NB4 (cell line): ENCODE measurements around the gene SDR42E2.

ENCODE experiments used
- DNase-seq: peaks from one replicate; pipeline ENCODE4 v3.0.0; 2010; ENCODE audit warnings: low read depth
- H3K4me3 ChIP-seq: one replicate; pipeline ENCODE4 v1.5.1; 2011; ENCODE audit warnings: mild to moderate bottlenecking, low read depth, low read length, moderate library complexity
- MAX ChIP-seq: IDR thresholded peaks from 2 replicates; pipeline ENCODE4 v1.6.1; 2011; ENCODE audit warnings: low read depth, low read length
- MYC ChIP-seq: IDR thresholded peaks from 2 replicates; pipeline ENCODE4 v1.6.1; 2011; ENCODE audit warnings: low read depth, low read length
- POLR2A ChIP-seq: IDR thresholded peaks from 2 replicates; pipeline ENCODE4 v1.6.1; 2011; ENCODE audit warnings: mild to moderate bottlenecking; ENCODE audit not compliant: insufficient read length; ENCODE audit errors: extremely low read depth
- TF ChIP-seq, protein P1 (sequence below): IDR thresholded peaks from one replicate; pipeline ENCODE4 v1.5.1; 2012; ENCODE audit warnings: low read depth, low read length

The SDR42E2 gene

GRCh38 chr16:22177968-22178930, 15.9 kb downstream of the SDR42E2 start:
- no peak overlapping the region for H3K4me3 ChIP-seq
- no peak for DNase-seq
- TF ChIP-seq MYC: no peak
- TF ChIP-seq POLR2A: no peak
- TF ChIP-seq MAX: no peak
- TF ChIP-seq, protein P1, sequence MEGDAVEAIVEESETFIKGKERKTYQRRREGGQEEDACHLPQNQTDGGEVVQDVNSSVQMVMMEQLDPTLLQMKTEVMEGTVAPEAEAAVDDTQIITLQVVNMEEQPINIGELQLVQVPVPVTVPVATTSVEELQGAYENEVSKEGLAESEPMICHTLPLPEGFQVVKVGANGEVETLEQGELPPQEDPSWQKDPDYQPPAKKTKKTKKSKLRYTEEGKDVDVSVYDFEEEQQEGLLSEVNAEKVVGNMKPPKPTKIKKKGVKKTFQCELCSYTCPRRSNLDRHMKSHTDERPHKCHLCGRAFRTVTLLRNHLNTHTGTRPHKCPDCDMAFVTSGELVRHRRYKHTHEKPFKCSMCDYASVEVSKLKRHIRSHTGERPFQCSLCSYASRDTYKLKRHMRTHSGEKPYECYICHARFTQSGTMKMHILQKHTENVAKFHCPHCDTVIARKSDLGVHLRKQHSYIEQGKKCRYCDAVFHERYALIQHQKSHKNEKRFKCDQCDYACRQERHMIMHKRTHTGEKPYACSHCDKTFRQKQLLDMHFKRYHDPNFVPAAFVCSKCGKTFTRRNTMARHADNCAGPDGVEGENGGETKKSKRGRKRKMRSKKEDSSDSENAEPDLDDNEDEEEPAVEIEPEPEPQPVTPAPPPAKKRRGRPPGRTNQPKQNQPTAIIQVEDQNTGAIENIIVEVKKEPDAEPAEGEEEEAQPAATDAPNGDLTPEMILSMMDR: no peak

DNA sequence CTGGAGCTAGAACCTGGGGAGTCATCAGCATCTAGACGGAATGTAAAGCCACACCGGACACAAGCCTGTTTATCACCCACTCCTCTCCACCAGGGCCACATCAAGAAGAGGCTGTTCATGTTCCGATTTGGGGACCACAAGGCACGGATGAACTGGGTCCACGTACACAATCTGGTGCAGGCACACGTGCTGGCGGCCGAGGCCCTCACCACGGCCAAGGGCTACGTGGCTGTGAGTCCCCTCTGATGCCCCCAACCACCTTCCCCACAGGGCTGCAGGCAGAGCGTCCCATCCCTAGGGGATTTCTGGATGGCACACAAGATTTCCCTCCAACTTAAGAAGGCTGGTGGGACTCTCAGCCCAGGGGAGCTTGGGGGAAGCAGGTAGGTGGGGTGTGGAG, 19.1 kb downstream of the SDR42E2 start:
- H3K4me3 ChIP-seq: no peak overlapping the region
- TF ChIP-seq MAX: no peak
- TF ChIP-seq MYC: no peak
- TF ChIP-seq POLR2A: no peak
- TF ChIP-seq, protein P1: no peak
- no peak for DNase-seq

GRCh38 chr16:22181843-22182242, 19.5 kb downstream of the SDR42E2 start:
- no peak overlapping the region for H3K4me3 ChIP-seq
- DNase-seq: no peak
- TF ChIP-seq MAX (no peak), MYC (no peak), POLR2A (no peak)
- TF ChIP-seq, protein P1: no peak

DNA sequence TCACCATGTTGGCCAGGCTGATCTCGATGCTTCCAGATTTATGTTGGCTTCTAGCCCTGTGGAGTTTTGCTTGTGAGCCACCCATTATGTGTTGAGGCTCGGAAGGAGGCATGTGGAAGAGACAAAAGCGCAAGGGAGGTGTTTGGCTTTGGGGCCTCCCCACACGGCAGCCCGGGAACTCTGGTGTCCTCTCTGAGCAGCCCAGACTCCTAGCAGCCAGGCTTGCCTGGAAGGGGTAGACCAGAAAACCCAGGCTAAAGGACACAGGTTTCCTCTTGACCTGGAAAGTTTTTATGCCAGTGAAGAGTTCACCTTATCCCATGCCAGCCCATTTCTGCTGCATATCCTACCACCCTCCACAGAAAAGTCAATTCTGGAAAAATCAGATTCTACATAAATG, 21.0 kb downstream of the SDR42E2 start:
- no peak for DNase-seq
- no peak overlapping the region for H3K4me3 ChIP-seq
- TF ChIP-seq MAX (no peak), MYC (no peak)

DNA sequence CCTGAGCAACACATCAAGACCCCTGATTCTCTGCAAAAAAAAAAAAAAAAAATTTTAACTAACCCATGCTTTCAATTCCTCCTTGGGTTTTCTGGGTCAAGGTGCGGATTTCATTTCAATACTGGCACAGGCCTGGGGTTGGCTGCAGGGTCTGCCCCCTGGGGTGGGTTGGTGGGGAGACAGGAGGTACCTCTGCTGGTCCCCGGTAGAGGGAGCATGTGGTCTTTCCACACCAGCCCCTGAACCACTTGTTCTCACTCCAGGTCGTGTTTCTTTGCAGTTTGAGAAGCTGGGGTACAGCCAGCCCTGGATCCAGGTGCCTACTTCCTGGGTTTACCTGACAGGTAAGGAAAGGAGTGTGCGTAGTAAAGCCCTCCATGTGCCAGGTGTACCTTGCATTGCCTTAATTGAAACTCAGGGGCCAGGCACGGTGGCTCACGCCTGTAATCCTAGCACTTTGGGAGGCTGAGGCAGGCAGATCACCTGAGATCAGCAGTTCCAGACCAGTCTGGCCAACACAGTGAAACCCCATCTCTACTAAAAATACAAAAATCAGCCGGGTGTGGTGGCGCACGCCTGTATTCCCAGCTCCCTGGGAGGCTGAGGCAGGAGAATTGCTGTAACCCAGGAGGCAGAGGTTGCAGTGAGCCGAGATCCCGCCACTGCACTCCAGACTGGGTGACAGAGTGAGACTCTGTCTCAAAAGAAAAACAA, 21.8 kb downstream of the SDR42E2 start:
- H3K4me3 ChIP-seq: no peak overlapping the region
- TF ChIP-seq, protein P1: peak; percentile 67
- no peak for TF ChIP-seq MAX
- no peak for TF ChIP-seq POLR2A
- peak; percentile 52 for DNase-seq

- TF ChIP-seq, protein P1: no peak
- TF ChIP-seq MAX (no peak), POLR2A (no peak)
- H3K4me3 ChIP-seq: no peak overlapping the region
- no peak for DNase-seq
Measured at GRCh38 chr16:22184615-22184968, 22.3 kb downstream of the SDR42E2 start.
